GM23338 (cell line): ENCODE measurements around the gene PLD2. TPM values are rescaled to one million over a fixed set of nuclear protein-coding genes. Genes with fewer than 3 reads are reported as not detected.

Experiments used
- JUNB ChIP-seq: IDR thresholded peaks from one replicate; pipeline ENCODE4 v1.6.1; 2016; ENCODE audit warnings: antibody characterized with exemption; ENCODE audit not compliant: unreplicated experiment
- NANOG ChIP-seq: IDR thresholded peaks from 2 replicates; pipeline ENCODE4 v1.6.1; 2016; ENCODE audit warnings: antibody characterized with exemption, borderline replicate concordance
- POLR2AphosphoS5 ChIP-seq: IDR thresholded peaks from 2 replicates; pipeline ENCODE4 v1.6.1; 2016; ENCODE audit warnings: antibody characterized with exemption, low read depth
- ZNF114 ChIP-seq: fragments of 250-450 bp; sonication (Bioruptor Pico); IDR thresholded peaks from 2 replicates; pipeline ENCODE4 v1.5.0; 2020; ENCODE audit warnings: mild to moderate bottlenecking, moderate library complexity
- ZNF331 ChIP-seq: fragments of 250-450 bp; sonication (Bioruptor Pico); IDR thresholded peaks from 2 replicates; pipeline ENCODE4 v1.5.0; 2020; ENCODE audit warnings: low read depth, mild to moderate bottlenecking, moderate library complexity
- polyA plus RNA-seq: library from polyadenylated mRNA; unstranded; fragments of >200 nt; fragmentation: Nextera tagmentation; extraction: Ambion mirVana; gene quantifications from 2 replicates; pipeline ENCODE4 v1.2.1, GENCODE V29; 2016
- total RNA-seq: library from RNA; depleted of rRNA; stranded (reverse); fragments of >200 nt; shearing (Covaris generic); gene quantifications from 2 replicates; pipeline ENCODE4 v1.2.3, GENCODE V29; 2014
- TF ChIP-seq, protein P1 (sequence below): fragments of 250-450 bp; sonication (Bioruptor Pico); IDR thresholded peaks from 2 replicates; pipeline ENCODE4 v1.5.0; 2020; ENCODE audit warnings: mild to moderate bottlenecking, moderate library complexity
- TF ChIP-seq, protein P2 (sequence below): IDR thresholded peaks from one replicate; pipeline ENCODE4 v1.6.1; 2018; ENCODE audit warnings: antibody characterized with exemption; ENCODE audit not compliant: unreplicated experiment
- TF ChIP-seq, protein P3 (sequence below): IDR thresholded peaks from 2 replicates; pipeline ENCODE4 v1.6.1; 2016; ENCODE audit warnings: antibody characterized with exemption

PLD2 gene
- total and polyA plus RNA-seq, 2 experiments from 2014 or later: 20.2 to 55.9 TPM

DNA sequence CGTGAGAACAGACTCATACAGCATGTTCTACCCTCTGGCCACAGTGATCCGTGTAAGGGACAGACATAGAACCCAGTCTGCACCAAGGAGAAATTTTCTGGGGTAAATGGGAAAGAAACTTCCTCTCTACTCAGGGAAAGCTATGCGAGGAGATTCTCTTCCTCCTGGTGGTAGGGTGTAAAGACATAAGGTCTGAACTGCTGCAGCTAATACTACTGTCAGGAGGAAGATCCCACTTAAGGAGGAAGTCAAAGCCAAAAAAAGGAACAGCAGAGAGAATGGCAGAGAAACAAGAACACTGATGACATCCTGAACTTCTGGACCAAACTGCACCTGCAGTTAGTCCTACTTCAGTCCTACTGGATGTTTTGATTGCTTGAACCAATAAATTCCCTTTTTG, 42.4 kb upstream of the PLD2 start (continued):
- TF ChIP-seq, protein P1, sequence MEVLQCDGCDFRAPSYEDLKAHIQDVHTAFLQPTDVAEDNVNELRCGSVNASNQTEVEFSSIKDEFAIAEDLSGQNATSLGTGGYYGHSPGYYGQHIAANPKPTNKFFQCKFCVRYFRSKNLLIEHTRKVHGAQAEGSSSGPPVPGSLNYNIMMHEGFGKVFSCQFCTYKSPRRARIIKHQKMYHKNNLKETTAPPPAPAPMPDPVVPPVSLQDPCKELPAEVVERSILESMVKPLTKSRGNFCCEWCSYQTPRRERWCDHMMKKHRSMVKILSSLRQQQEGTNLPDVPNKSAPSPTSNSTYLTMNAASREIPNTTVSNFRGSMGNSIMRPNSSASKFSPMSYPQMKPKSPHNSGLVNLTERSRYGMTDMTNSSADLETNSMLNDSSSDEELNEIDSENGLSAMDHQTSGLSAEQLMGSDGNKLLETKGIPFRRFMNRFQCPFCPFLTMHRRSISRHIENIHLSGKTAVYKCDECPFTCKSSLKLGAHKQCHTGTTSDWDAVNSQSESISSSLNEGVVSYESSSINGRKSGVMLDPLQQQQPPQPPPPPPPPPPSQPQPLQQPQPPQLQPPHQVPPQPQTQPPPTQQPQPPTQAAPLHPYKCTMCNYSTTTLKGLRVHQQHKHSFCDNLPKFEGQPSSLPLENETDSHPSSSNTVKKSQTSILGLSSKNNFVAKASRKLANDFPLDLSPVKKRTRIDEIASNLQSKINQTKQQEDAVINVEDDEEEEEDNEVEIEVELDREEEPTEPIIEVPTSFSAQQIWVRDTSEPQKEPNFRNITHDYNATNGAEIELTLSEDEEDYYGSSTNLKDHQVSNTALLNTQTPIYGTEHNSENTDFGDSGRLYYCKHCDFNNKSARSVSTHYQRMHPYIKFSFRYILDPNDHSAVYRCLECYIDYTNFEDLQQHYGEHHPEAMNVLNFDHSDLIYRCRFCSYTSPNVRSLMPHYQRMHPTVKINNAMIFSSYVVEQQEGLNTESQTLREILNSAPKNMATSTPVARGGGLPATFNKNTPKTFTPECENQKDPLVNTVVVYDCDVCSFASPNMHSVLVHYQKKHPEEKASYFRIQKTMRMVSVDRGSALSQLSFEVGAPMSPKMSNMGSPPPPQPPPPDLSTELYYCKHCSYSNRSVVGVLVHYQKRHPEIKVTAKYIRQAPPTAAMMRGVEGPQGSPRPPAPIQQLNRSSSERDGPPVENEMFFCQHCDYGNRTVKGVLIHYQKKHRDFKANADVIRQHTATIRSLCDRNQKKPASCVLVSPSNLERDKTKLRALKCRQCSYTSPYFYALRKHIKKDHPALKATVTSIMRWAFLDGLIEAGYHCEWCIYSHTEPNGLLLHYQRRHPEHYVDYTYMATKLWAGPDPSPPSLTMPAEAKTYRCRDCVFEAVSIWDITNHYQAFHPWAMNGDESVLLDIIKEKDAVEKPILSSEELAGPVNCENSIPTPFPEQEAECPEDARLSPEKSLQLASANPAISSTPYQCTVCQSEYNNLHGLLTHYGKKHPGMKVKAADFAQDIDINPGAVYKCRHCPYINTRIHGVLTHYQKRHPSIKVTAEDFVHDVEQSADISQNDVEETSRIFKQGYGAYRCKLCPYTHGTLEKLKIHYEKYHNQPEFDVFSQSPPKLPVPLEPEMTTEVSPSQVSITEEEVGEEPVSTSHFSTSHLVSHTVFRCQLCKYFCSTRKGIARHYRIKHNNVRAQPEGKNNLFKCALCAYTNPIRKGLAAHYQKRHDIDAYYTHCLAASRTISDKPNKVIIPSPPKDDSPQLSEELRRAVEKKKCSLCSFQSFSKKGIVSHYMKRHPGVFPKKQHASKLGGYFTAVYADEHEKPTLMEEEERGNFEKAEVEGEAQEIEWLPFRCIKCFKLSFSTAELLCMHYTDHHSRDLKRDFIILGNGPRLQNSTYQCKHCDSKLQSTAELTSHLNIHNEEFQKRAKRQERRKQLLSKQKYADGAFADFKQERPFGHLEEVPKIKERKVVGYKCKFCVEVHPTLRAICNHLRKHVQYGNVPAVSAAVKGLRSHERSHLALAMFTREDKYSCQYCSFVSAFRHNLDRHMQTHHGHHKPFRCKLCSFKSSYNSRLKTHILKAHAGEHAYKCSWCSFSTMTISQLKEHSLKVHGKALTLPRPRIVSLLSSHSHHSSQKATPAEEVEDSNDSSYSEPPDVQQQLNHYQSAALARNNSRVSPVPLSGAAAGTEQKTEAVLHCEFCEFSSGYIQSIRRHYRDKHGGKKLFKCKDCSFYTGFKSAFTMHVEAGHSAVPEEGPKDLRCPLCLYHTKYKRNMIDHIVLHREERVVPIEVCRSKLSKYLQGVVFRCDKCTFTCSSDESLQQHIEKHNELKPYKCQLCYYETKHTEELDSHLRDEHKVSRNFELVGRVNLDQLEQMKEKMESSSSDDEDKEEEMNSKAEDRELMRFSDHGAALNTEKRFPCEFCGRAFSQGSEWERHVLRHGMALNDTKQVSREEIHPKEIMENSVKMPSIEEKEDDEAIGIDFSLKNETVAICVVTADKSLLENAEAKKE (CRISPR knock-in tag): no peak
- TF ChIP-seq ZNF114 (CRISPR knock-in tag): no peak
- TF ChIP-seq ZNF331: no peak
- TF ChIP-seq, protein P2, sequence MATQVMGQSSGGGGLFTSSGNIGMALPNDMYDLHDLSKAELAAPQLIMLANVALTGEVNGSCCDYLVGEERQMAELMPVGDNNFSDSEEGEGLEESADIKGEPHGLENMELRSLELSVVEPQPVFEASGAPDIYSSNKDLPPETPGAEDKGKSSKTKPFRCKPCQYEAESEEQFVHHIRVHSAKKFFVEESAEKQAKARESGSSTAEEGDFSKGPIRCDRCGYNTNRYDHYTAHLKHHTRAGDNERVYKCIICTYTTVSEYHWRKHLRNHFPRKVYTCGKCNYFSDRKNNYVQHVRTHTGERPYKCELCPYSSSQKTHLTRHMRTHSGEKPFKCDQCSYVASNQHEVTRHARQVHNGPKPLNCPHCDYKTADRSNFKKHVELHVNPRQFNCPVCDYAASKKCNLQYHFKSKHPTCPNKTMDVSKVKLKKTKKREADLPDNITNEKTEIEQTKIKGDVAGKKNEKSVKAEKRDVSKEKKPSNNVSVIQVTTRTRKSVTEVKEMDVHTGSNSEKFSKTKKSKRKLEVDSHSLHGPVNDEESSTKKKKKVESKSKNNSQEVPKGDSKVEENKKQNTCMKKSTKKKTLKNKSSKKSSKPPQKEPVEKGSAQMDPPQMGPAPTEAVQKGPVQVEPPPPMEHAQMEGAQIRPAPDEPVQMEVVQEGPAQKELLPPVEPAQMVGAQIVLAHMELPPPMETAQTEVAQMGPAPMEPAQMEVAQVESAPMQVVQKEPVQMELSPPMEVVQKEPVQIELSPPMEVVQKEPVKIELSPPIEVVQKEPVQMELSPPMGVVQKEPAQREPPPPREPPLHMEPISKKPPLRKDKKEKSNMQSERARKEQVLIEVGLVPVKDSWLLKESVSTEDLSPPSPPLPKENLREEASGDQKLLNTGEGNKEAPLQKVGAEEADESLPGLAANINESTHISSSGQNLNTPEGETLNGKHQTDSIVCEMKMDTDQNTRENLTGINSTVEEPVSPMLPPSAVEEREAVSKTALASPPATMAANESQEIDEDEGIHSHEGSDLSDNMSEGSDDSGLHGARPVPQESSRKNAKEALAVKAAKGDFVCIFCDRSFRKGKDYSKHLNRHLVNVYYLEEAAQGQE: no peak
- TF ChIP-seq JUNB: no peak
- no peak for TF ChIP-seq NANOG
- TF ChIP-seq, protein P3, sequence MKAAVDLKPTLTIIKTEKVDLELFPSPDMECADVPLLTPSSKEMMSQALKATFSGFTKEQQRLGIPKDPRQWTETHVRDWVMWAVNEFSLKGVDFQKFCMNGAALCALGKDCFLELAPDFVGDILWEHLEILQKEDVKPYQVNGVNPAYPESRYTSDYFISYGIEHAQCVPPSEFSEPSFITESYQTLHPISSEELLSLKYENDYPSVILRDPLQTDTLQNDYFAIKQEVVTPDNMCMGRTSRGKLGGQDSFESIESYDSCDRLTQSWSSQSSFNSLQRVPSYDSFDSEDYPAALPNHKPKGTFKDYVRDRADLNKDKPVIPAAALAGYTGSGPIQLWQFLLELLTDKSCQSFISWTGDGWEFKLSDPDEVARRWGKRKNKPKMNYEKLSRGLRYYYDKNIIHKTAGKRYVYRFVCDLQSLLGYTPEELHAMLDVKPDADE: no peak
- TF ChIP-seq POLR2AphosphoS5: no peak
